ENCODE results near the gene LYRM7. TPM values are rescaled to one million over a fixed set of nuclear protein-coding genes. Genes with fewer than 3 reads are reported as not detected.
"Not testable (repeated sequence)": the region's sequence is repeated elsewhere in the genome, so short reads cannot be mapped to it uniquely, and the experiment has no call there.

Gene LYRM7
- total RNA-seq, 1 experiment from 2014 or later: 7.0 TPM

- DNase-seq (ENCODE audit: low spot score): no peak
Measured at GRCh38 chr5:131221008-131221703, 50.4 kb downstream of the LYRM7 start.

DNA sequence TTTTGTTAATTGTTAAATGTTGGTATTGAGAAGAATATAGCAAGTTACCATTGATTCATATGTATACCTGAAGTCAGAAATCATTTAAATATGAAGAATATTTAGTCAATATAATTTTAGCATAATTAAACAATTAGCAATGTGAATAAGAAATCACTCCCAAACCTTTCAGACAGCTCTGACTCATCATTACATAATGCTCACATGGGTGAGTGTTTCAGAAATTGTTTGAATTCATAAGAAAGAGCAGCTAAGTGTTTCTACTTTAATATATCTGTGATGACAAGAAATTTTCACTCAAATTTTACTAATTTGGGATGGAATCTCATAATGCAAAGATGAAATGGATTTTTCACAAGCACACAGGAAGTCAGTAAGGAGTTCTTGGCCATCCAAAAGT, 51.1 kb downstream of the LYRM7 start:
- DNase-seq (ENCODE audit: low spot score): no peak

DNA sequence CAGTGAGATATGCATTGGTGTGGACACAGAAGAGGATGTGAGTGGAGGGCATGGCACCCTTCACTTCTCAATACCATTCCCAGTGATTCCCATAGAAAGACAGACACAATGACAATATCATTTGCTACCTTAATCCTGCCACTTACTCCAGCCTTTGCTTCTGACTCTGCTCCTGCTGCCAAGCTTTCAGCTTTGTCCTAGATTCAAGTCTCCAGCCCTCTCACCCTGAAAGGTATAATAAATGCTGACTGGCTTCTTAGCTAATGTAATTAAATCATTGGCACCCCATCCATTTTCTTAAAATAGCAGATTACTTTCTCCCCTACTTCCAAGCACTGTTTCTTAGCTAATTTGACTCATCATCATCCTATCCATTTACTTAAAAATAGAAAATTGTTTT, 52.0 kb downstream of the LYRM7 start:
- DNase-seq (ENCODE audit: low spot score): no peak

DNA sequence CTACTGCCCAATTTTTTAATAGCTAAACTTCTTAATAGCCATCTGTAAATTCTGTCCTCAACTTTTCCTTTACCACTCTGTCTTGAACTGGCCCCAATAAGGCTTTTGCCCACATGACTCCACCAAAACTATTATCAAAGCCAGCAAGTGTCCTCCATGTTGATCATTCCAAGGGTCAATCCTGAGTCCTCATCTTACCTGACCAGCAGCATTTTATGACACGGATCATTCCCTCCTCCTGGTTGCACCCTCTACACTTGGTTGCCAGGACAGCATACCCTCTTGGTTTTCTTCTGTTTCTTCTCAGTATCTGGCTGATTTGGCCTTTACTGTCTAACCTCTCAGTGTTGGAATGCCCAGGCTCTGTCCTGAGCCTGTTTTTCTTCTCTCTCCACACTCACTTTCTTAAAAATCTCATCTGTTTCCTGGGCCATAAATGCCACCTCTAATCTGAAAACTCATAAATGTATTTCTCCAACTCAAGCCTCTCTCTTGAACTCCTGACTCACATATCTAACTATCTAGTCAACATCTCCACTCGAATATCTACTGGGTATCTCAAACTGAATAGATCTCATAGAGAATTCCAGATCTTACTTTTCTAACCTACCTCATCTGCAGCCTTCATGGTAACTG, 53.1 kb downstream of the LYRM7 start:
- no peak for DNase-seq (ENCODE audit: low spot score)

GRCh38 chr5:131224387-131225201, 53.9 kb downstream of the LYRM7 start:
- DNase-seq (ENCODE audit: low spot score): no peak

GRCh38 chr5:131225282-131225974, 54.7 kb downstream of the LYRM7 start:
- DNase-seq (ENCODE audit: low spot score): no peak

GRCh38 chr5:131226899-131227298, 56.2 kb downstream of the LYRM7 start:
- no peak for DNase-seq (ENCODE audit: low spot score)

DNA sequence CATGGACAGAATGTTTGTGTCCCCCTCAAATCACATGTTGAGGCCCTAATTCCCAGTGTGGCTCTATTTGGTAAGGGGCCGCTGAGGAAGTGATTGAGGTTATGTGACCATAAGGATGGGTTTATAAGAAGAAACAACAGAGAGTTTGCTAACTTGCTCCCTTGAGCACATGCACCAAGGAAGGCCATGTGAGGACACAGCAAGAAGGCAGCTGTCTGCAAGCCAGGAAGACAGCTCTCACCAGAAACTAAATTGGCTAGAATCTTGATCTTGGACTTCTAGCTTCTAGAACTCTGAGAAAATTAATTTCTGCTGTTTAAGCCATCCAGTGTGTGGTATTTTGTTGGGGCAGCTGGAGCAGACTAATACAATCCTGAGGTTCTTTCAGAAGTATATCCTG, 57.9 kb downstream of the LYRM7 start:
- DNase-seq (ENCODE audit: low spot score): no peak

DNA sequence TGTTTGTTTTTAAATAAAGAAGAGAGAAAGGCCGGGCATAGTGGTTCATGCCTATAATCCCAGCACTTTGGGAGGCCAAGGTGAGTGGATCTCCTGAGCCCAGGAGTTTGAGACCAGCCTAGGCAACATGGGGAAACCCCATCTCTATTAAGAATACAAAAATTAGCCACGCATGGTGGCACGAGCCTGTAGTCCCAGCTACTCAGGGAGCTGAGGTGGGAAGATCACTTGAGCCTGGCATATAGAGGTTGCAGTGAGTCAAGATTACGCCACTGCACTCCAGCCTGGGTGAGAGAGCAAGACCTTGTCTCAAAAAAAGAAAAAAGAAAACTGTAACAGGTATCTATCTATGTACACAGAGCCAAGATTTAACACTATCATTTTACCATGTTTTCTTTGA, 58.9 kb downstream of the LYRM7 start:
- no peak for DNase-seq (ENCODE audit: low spot score)

DNA sequence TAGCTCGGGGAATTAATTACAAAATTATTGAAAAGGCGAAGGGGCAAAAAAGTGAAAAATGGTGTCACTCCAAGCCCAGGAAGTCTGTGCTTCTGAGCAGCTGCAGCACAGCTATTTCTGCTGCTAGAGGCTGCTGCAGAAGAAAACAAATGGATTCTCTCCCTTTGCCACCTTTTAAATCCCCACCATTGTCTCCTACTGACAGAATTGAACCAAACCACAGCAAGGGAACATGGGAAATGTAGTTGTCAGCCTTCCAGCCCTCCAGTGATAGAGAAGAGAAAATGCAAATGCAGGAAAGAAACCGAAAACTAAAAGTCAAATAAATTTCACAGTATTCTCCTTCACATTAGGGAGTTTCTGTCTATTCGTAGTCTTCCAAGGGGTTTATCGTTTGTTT, 59.7 kb downstream of the LYRM7 start:
- DNase-seq (ENCODE audit: low spot score): no peak

- DNase-seq (ENCODE audit: low spot score): no peak
Measured at GRCh38 chr5:131239686-131240085, 68.9 kb downstream of the LYRM7 start.

GRCh38 chr5:131242728-131243255, 72.0 kb downstream of the LYRM7 start:
- peak; percentile 63 for DNase-seq (ENCODE audit: low spot score)

GRCh38 chr5:131245312-131245711, 74.6 kb downstream of the LYRM7 start:
- no peak for DNase-seq (ENCODE audit: low spot score)

DNA sequence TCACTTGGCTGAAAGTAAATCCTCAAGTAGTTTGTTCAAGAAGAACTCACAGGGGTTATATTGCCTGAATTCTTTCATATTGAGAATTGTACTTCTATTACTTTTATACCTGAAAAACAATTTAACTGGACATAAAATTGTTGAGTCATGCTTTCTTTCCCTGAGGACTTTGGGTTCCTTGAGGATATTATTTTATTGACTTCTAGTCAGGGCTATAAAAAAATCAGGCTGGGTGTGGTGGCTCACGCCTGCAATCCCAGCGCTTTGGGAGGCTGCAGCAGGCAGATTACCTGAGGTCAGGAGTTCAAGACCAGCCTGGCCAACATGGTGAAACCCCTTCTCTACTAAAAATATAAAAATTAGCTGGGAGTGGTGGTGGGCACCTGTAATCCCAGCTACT, 75.2 kb downstream of the LYRM7 start:
- DNase-seq (ENCODE audit: low spot score): no peak

- no peak for DNase-seq (ENCODE audit: low spot score)
Measured at GRCh38 chr5:131246504-131246903, 75.8 kb downstream of the LYRM7 start.

DNA sequence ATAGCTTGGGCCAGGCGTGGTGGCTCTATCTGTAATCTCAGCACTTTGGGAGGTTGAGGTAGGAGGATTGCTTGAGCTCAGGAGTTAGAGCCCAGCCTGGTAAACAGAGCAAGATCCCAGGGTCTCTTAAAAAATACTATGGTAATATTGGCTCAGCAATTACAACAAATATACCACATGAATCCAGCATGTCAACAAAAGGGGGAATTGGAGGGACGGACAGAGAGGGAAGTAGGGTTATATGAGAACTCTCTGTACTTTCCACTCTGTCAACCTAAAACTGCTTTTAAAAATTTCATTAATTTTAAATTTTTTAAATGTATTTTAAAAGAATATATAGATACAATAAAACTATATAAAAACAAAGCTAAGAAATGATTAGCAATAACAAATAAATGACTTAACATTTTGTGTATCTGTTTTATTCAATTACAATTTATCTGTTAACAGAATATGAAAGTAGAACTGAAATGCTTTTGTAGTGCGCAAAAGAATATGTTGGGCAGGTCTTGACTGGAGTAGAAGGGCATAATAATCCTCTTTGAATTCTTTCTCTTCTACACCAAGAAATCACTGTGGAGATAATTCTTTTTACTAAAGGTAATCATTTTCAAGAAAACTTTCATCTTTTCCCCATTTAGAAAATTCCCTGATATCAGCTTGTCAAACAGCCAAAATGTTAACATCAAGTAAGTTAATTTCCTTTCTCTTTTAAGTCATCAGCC, 80.2 kb downstream of the LYRM7 start:
- no peak for DNase-seq (ENCODE audit: low spot score)

DNA sequence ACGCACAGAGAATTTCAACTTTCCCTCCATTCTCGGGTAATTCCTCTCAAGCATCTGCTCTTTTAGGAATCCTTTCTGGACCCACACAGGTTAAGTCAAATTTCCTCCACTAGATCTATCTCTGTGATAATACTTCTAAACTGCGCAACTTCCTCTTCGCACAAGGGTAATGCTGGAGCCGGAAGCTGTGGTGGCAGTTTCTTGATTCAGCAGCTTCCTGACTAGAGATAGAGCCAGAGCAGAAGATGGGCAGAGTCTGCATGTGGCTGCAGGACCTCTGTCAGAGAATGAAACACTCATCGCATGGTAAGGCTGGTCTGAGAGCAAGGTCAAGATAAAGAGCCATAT, 82.1 kb downstream of the LYRM7 start:
- no peak for DNase-seq (ENCODE audit: low spot score)

- DNase-seq (ENCODE audit: low spot score): not testable (repeated sequence)
Measured at GRCh38 chr5:131254025-131254424, 83.3 kb downstream of the LYRM7 start.

DNA sequence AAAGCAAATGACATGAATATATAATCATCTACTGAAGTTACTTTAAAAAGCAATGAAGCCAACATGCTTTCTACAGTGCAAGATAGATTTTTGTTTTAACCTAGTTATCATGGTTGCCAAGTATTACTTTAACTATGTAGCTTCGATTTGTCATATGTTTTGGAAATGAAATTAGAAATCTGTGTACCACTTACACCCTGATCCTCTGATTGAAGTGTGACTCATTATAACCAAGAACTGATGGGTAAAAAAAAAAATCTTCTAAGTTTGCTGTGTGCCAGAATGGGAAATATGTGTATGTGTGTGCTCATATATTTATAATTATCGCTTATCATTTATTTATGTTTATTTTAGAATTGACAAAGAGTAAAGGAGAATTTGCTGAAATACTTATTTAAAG, 84.0 kb downstream of the LYRM7 start:
- DNase-seq (ENCODE audit: low spot score): no peak
